ENCODE data around the gene KIF9. TPM values are rescaled to one million over a fixed set of nuclear protein-coding genes. Genes with fewer than 3 reads are reported as not detected.

Gene KIF9
- total and polyA plus RNA-seq, 11 donors: 5.2 to 19.2 (median 8.7) TPM

Other genes with a start within 250 kb of the KIF9 start
- 10 to 100 TPM; 24.6 to 34.1 (median 31.7) TPM for gene SETD2, start 118.7 kb downstream of the KIF9 start, total RNA-seq
- 10 to 100 TPM in 1 of 2 donors, 1 to 10 TPM in 1; 9.0 to 14.9 TPM for gene SETD2, start 118.7 kb downstream of the KIF9 start, polyA plus RNA-seq
- gene KLHL18, start 145 bp upstream of the KIF9 start, total RNA-seq: 10 to 100 TPM; 15.2 to 51.0 (median 43.5) TPM
- gene KLHL18, start 145 bp upstream of the KIF9 start, polyA plus RNA-seq: 100 to 1,000 TPM in 1 of 2 donors, 10 to 100 TPM in 1; 50.4 to 109 TPM
- 10 to 100 TPM; 13.0 to 30.3 (median 19.5) TPM for gene PTPN23, start 98.2 kb upstream of the KIF9 start, total RNA-seq
- gene PTPN23, start 98.2 kb upstream of the KIF9 start, polyA plus RNA-seq: 10 to 100 TPM; 11.0 to 17.4 TPM
- 10 to 100 TPM; 37.2 to 71.6 (median 41.8) TPM for gene SCAP, start 193.1 kb upstream of the KIF9 start, total RNA-seq
- gene SCAP, start 193.1 kb upstream of the KIF9 start, polyA plus RNA-seq: 10 to 100 TPM; 36.8 to 55.5 TPM
- gene ELP6, start 230.9 kb upstream of the KIF9 start, total RNA-seq: 10 to 100 TPM; 14.9 to 22.1 (median 19.7) TPM
- 10 to 100 TPM; 26.6 to 33.5 TPM for gene ELP6, start 230.9 kb upstream of the KIF9 start, polyA plus RNA-seq